Measurements from ENCODE around the gene C19orf12.

C19orf12 gene

DNA sequence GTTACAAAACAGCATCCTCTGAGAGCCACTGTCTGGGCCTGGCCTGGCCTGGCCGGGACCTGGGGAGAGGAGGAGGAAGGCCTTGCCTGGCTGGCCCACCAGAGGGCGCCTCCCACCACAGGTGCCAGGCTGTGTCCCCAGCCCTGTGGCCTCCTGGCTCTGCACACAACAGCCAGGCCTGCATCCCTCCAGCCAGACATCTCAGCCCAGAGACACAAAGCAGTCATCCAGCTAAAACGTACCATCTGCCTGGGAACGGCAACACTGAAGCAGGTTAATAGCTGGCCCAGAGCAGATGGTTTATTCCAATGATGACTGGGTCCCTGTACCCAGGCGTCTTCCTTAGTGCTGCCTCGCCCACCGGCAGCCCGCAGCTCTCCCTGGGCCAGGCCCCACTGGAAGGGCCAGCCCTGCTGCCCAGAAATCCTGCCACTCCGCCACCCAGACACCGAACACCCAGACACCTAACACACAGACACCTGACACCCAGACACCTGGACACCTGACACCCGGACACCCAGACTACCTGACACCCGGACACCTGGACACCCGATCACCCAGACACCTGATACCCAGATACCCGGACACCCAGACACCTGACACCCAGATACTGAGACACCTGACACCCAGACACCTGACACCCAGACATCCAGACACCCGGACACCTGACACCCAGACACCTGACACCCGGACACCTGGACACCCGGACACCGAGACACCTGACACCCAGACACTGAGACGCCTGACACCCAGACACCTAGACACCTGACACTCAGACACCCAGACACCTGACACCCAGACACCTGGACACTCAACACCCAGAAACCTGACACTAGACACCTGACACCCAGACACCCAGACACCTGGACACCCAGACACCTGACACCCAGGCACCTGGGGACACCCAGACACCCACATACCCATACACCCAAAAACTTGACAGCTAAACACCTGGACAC is 20.1 kb downstream of the C19orf12 start:
- peak; percentile 77 for DNase-seq

DNA sequence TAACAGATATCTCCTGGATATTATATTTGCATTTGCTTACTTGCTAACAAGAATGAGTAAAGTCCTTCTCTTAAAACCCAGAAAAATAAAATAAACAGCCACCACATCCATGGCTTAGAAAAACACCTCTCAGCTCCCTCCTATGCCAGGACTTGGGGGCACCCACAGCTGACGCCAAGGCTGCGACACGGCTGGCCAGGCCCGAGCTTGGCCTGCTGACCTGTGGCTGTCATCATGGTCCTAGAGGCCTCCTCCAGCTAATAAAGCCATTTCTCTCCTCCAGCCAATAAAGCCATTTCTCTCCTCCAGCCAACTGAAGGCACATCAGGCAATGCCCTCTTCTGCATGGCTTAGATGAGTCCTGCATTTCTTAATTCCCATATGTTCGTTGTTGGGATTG is 20.9 kb downstream of the C19orf12 start:
- DNase-seq, result no peak

GRCh38 chr19:29690842-29691241 is 24.2 kb downstream of the C19orf12 start:
- peak; percentile 81 for DNase-seq

DNA sequence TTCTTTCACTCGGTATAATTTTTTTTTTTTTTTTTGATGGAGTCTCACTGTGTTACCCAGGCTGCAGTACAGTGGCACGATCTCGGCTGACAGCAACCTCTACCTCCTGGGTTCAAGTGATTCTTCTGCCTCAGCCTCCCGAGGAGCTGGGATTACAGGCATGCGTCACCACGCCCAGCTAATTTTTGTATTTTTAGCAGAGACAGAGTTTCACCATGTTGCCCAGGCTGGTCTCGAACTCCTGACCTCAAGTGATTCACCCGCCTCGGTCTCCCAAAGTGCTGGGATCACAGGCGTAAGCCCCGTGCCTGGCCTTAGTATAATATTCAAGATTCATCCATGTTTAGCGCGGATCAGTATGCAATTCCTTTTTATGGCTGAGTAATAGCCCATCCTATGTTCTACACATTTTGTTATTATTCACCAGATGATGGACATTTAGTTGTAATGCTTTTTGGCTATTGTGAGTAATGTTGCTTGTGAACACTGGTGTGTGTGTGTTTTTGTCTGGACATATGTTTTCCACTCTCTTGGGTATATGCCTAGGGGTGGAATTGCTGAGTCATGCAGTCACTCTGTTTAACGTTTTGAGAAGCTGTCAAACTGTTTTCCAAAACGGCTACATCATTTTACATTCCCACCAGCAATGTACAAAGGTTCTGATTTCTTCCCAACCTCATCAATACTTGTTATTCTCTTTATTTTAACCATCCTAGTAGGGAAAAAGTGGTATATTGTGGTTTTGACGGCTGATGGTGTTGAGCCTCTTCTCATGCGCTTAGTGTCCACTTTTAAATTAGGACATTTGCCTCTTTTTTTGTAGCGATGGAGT is 26.9 kb downstream of the C19orf12 start:
- no peak for DNase-seq

GRCh38 chr19:29687244-29687896 is 27.7 kb downstream of the C19orf12 start:
- DNase-seq, result peak; percentile 62

- DNase-seq, result no peak
These were observed 28.7 kb downstream of the C19orf12 start for GRCh38 chr19:29686285-29686805.

DNA sequence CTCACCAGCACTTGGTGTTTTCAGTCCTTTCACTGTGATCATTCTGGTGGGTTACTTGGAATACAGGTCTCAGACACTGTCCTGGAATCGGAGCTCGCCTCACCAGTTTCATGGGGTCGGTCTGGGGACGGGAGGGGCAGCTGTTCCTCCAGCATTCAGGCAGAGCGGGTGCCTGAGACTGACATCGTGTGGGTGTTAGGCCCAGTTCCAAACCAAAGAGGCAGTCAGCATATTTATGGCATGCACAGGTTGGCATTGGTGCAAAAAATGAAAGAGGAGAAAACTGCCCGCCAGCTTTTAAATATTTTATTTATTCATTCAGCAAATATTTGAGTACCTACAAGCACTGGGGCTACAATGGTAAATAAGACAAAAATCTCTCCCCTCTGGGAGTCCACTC is 29.7 kb downstream of the C19orf12 start:
- DNase-seq, result no peak

DNA sequence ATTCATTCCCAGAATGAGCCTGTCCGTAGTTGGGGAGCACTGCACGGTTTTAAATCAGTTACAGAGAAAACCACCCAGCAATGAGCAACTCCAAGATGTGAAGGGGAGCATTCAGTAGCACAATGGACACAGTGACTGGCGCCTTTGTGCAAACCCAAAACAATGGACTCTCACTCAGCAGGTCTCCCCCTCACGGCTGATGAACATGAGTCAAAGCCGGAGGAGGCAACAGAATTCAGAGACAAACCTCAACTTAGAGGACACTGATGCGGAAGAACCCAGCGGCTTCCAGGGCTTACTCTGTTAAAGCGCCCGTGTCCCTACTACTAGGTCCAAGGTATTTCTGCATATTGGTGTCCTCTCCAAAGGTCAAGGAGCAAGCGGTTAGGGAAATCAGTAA is 32.1 kb downstream of the C19orf12 start:
- DNase-seq, result no peak

DNA sequence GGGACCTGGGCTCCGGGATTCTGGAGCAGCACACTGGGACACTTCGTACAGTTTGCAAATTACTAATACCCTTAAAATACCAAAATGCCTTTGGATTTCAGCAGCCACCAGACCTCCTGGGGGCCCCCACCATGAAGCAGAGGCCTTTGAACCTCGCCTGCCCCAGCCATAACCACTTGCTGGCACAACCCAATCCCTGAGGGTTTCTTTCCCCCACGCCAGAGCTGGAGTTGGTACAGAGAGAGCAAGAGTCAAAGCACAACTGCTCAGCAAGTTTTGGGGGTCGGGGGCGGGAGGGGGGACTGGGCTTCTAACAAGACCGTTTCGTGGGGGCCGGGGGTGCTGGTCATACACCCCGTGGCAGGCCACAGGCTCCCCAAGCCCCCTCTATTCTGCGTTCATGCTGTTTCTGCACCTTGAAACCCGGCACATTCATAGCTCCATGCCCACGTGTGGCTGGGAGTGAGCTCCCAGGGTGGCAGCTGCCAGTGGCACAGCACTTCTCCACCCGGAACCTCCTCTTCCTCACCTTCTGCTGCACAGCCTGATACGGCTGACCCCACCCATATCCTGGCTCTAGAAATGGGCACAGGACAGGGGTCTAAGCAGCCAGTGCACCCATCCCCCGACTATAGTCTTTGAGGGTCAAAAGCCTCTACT is 32.7 kb downstream of the C19orf12 start:
- no peak for DNase-seq

- no peak for DNase-seq
These were observed 33.4 kb downstream of the C19orf12 start for GRCh38 chr19:29681422-29682235.

DNA sequence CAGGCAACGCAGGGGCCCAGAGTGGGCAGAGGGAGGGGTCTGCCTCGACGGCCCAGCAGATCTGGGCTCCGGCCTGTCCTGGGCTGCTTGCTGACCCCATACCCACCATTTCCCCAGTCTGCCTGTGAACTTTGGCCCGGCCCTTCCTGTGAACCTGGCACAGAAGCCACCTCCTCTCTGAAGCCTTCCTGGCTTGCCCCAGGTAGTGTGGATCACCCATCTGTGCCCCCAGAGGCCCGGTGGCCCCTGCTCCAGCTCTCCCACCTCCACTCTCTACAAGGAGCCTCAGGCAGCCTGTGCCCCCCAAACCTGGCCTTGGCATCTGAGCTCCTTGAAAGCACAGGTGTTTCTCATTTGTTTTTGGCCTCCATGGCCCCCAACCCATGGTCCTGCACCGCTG is 34.1 kb downstream of the C19orf12 start:
- DNase-seq, result no peak

DNA sequence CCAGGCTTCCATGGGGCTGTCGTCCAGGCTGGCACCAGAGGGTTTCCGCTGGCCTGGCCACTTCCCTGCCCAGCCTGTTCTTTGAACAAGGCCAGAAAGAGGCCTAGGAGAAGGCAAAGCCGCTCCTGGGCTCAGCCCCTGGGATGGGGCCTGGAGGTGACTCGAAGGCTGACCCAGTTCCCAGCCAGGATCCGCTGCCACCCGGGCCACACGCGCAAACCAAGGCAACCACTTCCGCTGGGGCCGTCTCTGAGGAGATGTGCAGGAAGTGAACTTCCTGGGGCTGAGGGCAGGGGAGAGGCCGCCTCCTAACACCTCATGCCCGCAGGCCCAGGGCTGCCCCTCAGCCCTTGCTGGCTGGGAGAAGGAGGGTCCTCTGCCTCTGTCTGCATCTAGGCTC is 34.6 kb downstream of the C19orf12 start:
- DNase-seq, result peak; percentile 92

DNA sequence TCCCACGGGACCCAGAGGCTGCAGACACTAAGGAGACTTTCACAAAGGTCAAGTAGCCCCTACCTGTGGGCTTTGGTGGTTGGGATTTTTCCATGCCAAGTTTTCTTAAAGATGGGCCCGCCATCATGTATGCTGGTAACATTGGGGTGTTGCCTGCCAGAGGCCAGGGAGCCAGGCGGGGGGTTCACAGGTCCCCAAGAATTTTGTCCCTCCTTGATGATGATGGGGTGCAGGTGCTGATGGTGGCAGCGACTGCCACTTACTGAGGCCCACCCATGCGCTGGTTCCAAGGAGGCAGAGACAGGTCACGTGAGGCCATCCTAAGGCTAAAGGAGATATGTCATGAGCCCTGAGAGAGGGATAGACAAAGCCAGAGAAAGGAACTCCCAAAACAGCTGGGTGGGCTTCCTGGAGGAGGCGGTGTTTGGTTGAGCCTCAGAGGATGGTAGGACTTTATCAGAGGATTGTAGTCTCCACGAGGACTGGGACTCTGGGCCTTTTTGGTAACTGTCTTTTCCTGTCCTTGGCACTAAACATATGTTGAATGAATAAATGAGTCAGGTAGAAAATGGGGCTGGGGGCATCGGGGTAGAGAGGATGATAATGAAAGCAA is 35.4 kb downstream of the C19orf12 start:
- no peak for DNase-seq

GRCh38 chr19:29678484-29679106 is 36.5 kb downstream of the C19orf12 start:
- DNase-seq, result no peak

DNA sequence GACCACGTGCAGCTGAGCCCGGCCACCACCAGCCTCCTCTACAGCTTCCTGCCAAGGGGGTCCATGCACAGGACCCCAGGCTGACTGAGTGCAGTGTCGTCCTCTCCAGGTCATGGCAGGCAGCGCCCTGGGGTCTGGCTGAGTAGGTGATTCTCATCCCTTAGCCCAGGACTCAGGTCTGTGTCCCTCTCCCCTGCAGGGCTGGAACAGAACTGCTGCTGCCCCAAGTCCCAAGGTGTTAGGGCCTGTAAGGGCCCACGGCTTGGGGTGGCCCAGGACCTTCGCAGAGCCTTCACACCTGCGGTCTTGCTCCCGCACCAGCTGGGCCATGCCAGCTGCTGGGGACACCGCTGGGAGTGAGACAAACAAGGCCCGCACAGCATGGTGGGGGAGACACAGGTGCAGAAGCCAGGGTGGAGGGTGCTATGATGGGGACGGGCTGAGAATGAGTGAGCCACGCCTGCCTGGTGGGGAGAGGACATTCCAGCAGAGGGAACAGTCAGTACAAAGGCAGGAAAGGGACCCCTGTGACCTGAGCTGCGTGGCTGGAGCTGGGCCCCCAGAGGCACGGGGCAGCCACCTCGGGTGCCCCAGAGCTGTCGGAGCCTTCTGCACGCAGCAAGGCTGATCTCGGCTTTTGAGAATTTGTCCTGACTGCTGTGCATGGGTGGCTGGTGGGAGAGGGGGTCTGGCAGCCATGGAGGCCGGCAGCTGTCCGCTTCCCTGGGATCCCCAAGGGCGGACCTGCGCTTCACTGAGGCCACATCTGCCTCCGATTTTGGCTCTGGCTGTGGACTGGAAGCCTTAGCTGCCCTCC is 37.9 kb downstream of the C19orf12 start:
- DNase-seq, result no peak

DNA sequence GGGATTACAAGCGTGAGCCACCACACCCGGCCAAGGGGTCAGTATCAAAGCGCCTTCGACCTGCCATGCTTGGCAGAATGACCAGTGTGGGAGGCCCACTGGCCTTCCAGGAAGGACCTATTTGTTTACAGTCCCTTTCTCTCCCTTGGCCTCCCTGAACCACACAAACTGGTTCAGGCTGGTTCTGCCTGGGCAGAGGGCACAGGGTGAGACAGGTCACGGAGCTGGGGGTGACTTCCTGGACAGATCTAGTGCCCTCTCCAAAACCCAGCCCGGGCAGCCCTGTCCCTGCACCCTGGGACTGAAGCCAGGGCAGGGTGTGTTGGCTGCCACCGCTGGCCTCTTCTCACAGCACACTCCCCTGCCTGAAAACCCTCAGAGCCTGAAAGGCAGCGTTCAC is 38.5 kb downstream of the C19orf12 start:
- no peak for DNase-seq

GRCh38 chr19:29675650-29676186 is 39.3 kb downstream of the C19orf12 start:
- no peak for DNase-seq

DNA sequence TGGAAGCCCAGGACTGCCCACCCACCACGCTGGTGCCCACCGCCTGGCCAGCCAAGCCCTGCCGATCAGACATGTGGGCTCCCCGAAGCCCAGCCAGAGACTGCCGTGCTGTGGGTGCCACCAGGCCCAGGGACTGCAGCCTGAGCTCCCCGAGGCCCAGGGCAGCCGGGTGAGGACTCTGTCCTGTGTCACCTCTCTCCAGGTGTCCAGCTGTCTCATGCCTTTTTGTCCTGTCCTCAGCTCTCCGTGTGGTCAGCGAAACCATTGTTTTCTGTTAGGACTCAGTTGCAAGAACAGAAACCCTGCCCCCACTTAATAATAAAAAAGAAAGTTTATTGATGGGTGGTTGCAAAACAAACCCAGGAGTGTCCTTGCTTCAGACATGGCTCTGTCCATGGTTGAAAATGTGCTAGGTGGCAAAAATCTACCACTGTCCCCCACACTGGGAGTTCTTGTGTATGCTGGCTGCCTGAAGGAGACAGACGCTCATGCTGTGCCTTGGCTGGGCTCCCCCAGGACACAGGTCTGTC is 39.9 kb downstream of the C19orf12 start:
- no peak for DNase-seq

All from activated CD4-positive, alpha-beta T cell treated with anti-CD3 and anti-CD28 coated beads, Interleukin-2, amount 50 U/mL, for 16 hours (primary cell).